ENCODE data around the gene EHD1. TPM values are rescaled to one million over a fixed set of nuclear protein-coding genes. Genes with fewer than 3 reads are reported as not detected.

EHD1 gene
- total RNA-seq, 1 donor from 2014 or later, result 181 TPM

DNA sequence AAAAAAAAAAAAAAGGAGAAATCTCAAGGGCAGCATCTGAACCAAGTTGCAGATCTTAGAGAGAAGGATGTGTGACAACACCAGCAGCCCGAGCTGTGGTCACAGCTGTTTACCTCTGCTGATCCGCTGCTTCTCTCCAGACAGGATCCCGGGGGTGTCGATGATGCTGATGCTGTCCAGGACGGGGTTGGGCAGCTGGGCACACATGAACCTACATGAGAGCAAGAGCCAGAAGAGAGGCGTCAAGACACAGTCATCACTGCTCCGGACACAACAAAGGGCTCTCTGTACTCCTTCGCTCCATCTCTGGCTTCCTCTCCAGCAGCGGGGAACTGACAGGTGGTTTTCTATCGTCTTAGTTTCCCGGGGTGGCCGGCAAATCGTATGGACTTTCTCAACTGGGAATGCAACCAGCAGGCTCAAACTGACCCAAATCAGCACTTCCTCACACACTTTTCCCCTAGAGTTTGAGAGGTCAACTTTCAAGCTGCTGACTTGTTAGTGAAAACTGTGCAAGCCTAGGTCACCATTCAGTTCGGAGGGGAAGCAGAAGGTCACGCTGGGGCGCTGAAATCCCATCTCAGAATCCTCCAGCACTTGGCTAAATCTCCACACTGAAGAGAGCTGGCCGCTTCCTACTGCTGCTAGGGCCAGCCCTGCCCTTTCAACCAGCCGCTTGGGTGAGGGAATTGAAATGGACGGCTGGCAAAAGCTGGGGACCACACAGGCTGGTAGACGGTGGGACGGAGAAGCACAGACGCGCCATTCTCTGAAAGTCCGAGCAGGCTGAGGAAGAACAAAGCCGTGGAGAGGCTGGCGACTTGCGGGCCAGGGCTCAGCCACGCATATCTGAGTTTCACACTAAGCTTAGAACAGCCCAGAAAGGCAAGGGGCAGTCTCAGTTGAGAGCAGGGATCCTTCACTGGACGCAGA is 3.8 kb downstream of the EHD1 start:
- DNase-seq (ENCODE audit: low read depth), result no peak

DNA sequence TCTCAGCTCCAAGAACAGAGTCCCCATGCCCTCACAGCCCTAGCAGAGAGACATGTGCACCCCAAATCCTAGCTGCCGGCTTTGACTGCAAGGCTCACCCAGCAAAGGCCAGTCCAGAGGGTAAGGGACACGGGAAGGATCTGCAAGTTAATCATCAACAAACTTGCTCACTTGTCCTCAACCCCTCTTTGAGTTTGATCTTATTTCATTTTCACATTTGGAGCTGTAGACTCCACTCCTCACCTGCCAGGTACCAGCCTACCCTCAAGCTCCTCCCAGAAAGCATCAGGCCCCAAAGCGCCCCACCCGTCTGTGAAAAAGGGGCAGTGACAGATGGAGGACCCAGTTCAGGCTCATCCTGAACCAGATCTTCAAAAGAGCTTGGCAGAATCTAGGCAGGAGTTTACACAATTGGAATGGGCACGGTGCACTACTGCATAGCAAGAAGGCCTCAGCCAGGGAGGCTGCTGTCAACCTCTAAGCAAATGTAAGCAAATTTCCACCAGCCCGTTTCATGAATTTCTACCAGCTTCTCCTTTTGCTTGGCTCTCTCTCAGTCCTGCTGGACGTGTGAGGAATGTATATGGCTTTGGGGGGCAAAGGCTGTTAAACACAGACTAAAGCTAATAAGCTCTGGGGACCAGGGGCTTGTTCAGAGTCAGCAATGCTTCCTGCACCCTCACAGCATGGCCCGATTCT is 5.5 kb downstream of the EHD1 start:
- DNase-seq (ENCODE audit: low read depth), result peak; percentile 24

DNA sequence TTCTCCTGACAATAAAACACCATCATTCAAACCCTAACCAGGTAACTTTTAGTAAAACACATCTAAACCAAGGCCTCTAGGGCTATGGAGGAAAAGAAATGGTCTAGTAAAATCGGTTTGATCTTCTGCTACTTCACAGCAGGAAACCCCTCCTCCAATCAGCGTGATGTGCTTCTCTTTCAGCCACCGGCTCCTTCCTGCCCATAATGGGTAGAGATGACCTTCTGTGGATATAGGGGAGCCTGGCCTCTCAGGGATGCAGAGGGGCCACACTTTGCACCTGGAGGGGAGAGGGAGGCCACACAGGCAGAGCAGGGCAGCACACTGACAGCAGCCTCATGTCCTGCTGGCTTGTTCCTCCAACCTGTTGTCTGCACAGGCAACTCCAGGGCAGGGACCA is 6.9 kb downstream of the EHD1 start:
- no peak for DNase-seq (ENCODE audit: low read depth)

DNA sequence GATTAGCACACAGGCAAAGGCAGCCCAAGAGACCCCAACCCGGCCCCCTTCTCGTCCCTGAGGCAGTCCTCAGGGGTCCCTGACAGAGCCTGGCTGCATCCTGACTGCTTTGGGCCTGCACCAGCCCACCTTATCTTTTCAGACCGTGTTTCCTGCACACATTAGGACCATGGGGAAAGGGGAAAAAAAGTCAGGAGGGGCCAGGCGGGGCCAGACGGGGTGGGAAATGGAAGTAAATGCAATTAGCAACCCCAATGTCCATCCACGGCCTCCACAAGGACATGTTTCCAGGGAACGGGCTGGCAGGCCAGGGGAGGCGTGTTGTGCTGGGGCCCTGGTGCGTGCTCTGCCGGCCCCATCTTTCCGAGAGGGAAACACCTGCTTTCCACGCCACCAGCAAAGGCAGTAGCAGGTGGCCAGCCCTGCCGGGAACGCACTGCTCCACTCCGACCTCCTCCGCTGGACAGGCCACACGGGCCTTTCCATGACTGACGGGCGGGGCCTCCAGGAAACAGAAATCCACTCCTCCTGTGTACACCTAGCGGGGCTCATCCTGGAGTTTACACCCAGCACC is 7.4 kb downstream of the EHD1 start:
- DNase-seq (ENCODE audit: low read depth), result no peak

DNA sequence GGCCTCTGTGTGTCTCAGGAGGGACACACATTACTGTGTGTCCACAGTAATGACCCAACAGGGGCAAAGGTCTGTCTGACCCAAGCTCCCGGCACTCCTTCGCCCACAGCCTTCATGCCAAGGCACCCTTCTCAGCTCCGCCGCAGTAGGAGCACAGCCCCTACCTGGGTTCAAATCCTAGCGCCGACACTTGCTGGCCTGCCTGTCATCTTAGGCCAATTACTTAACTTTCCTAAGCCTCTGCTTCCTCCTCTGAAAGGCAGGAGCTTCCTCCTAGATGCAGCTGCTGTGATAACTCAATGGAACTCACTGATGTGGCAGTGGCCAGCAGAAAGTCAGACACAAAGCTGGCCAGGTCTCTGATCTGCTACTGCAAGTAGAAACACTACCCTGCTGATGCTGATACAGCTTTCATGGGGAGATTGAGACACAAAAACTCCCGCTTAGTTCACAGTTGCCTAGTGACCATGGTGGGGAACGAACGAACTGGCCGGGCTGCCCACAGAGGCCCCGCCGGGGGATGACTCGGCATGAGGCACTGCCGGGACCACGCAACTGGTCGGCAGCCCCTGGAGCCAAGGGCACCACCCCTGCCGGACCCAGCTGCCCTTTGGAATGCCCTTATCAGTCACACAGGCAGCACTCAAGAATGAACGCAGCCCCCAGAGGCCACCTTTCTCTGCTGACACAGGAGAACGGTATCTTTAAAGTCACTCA is 8.1 kb downstream of the EHD1 start:
- peak; percentile 45 for DNase-seq (ENCODE audit: low read depth)

DNA sequence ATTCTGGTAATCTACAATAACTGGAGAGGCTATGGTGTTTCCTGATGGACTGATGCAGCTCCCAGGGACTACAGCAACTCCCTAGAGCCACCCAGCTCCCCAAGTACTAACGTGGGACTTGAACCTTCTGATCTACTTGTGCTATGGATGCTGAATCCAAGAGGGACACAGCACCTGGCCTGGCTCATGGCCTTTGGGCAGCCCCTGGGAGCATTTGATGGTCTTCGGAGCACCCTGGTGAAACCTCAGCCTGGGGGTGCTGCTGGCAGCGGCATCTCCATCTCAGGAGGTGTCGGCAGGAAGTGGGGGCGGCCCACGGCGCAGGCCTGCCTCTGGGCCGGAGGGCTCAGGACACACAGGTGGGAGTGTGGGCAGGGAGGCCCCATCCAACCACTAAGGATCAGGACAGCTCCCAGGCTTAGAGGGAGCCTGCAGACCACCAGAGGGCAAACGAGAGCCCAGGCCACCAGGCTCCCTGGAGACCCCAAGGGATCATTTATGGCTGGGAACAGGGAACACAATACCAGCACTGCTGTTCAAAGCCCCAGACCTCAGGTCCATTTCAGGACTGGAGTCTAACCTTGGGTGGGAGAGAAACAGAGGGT is 8.7 kb downstream of the EHD1 start:
- no peak for DNase-seq (ENCODE audit: low read depth)

DNA sequence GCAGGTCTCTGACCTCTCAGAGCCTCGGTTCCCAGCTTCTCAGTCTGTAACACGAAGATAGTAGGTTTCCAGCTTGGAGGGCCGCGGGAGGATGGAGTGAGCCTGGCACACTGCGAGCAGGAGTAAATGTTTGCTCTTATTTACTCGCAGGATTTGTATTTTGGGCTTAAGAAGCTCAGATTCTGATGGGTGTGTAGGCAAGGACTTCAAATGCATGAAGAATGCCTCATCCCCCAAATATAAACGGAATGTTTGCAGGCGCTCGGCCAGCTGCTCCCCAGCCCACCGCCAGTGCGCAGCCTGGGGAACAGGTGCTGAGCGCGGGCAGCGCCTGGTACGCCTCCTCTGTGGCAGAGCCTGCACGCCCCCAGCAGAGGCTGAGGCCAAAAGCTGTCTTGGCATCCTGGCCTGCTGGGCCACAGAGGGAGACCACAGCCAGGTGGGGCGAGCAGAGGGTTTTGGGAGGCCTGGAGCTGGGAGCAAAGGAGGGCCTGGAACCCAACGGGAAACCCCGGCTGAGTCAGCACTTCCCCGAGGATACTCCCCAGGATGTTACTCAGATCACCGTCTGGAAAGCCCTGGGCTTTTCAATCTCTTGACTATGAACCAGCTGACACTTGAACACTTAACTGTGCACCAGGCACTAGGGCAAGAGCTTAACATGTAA is 9.4 kb downstream of the EHD1 start:
- DNase-seq (ENCODE audit: low read depth), result peak; percentile 73

DNA sequence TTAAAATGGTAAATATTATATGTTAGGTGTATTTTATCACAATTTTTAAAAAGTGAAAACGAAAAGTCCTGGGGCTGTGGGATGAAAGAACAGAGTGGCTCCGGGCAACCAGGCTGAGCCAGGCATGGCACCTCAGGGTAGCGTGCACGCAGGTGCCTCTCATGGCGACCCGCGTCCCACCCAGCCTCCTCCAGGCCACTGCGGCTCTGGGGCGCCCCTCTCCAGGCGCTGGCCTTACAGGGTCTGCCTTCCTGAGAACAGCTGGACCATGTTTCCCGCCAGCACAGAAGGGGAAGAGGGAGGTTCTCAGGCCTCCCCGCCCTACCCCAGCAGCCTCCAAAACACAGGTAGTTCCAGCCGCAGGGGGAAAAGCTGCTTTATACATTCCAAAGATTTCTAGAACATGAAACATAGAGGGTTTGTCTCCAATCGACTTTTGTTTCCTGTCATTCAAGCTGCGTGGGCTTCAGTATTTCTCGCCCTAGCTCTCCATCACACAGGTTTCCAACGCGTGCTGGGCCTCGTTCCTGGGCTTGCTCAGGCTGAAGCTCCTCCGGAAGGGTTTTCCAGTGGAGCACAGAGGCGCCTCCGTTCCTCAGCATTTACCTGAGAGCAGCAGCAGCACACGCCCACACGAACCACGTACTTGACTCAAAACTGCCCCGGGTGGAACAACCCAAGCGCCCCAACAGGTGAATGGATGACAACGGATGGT is 10.5 kb downstream of the EHD1 start:
- peak; percentile 25 for DNase-seq (ENCODE audit: low read depth)

DNA sequence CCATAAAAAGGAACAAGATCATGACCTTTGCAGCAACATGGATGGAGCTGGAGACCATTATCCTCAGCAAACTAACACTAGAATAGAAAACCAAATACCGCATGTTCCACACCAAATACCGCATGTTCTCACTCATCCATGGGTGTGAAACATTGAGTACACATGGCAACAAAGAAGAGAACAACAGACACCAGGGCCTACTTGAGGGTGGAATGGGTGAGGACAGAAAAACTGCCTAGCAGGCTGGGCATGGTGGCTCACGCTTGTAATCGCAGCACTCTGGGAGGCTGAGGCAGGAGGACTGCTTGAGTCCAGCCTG is 12.3 kb downstream of the EHD1 start:
- no peak for DNase-seq (ENCODE audit: low read depth)

DNA sequence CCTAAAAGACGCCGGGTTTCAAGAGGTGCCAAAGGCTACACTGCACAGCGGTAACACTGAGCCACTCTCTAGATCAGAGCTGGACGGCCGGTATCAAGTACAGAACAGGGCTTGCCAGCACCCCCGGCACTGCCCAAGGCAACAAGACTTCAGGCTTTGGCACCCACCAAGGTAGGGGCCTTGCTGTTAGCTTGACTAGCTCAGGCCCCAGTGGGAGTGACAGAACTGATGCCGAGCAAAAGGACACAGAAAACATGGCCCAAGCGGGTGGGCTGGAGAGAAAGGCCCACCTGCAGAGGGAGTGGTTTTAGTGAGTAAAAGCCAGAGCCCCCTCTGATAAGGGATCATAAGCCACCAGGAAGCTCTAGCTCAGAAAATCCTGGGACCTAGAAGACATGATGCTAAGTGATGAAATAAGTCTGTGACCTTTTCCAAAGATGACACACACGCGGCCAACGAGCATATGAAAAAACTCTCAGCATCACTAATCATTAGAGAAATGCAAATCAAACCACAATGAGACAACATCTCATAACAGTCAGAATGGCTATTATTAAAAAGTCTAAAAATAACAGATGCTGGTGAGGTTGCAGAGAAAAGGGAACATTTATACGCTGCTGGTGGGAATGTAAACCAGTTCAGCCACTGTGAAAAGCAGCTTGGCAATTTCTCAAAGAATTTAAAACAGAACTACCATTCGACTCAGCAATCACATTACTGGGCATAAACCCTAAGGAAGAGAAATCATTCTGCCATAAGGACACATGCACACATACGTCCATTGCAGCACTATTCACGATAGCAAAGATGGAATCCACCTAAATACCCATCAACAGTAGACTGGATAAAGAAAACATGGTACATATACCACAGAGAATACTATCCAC is 12.9 kb downstream of the EHD1 start:
- DNase-seq (ENCODE audit: low read depth), result no peak

DNA sequence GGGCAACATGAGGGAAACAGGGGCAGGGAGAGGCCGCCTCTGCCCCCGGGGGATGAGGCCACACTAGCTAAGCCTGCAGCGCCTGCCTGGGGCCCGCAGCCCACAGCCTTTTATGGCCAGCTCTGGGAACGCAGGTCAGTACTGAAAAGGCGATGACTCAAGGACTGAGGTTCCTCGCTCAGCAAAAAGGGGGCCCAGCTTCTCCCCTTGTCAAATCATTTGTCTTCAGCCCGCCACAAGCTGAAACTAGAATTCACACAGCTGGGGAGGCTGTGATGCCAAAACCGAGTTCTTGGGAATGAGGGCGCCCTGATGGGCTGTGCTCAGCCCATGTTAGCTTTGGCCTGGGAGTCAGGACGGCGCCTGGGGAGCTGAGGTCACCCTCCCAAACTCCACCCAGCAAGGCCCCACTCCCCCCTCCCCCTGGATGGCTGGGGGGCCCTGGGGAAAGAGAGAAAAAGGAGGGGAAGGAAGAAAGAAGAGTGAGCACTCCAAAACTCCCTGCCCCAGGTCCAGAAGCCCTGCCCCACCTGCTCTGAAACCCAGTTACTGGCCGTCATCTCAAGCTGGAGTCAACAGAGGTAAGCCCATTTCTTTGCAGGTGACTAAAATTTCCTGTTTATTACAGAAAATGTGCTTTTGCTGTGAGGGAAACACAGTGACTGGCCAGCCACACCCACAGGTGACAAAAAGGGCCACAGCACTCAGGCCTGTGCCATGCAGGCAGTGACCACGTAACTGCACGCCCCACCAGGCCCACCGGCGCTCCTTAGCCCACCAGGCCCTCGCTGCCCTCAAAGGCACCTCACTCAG is 13.7 kb downstream of the EHD1 start:
- peak; percentile 57 for DNase-seq (ENCODE audit: low read depth)

DNA sequence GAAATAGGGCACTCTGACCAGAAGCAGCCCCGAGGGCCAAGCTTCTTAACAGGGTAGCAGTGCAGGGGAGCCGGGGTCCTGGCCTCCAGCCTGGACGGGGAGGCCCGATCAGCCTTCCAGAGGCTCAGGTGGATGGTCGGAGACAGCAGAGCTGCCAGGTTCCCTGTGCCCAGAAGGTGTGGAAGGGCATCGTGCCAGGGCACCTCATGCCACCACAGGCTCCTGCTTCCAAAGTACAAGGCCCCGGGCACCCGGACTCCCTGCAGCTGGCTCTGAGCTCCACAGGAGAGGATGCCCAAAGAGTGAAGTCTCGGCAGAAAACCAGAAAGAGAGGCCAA is 14.3 kb downstream of the EHD1 start:
- no peak for DNase-seq (ENCODE audit: low read depth)

DNA sequence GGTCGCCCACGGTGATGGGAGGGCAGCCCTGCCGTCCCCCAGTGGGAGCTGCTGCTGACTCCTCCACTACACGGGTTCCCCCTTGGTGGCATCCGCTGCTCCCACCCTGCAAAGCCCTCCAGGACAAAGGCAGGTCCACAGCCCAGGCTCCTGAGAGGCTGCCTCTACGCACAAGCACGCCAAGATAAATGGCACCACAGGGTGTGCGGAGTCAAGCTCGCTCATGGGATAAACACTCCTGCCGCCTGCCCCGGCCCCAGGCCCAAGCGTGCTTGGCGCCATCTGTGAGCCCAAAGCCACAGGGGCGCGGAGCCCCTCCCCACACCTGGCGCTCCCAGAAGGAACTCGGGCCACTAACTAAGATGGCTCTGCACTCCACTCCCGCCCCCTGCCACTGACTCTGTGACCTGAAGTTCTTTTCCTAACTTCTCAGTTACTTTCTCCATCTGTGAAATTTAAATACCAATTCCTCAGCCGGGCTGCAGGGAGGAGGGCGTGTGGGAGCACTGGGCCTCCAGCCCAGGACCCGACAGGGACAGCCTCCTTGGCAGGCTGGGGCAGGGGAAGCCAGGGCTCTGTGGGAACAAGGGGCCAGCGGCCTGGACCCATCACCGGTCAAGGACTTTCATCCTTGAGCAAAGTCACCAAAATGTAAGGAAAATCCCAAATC is 14.9 kb downstream of the EHD1 start:
- DNase-seq (ENCODE audit: low read depth), result no peak

DNA sequence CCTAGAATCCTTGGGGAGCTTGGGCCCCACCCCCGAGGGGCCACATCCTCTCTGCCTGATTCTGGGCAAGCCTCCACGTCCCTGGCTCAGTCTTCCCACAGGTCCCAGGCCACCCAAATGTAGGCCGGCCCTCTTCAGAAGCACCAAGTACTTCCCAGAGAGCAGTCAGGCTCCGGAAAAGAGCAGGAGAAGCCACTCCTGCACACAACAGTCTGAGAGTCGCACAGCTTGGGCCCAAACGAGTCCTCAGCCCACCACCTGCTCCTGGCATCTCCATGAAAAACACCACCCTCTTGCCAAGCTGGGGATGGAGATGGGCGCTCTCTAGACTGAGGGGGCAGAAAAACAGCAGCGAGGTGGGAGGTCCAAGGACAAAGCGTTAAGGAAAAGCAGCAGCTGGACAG is 15.4 kb downstream of the EHD1 start:
- DNase-seq (ENCODE audit: low read depth), result no peak

DNA sequence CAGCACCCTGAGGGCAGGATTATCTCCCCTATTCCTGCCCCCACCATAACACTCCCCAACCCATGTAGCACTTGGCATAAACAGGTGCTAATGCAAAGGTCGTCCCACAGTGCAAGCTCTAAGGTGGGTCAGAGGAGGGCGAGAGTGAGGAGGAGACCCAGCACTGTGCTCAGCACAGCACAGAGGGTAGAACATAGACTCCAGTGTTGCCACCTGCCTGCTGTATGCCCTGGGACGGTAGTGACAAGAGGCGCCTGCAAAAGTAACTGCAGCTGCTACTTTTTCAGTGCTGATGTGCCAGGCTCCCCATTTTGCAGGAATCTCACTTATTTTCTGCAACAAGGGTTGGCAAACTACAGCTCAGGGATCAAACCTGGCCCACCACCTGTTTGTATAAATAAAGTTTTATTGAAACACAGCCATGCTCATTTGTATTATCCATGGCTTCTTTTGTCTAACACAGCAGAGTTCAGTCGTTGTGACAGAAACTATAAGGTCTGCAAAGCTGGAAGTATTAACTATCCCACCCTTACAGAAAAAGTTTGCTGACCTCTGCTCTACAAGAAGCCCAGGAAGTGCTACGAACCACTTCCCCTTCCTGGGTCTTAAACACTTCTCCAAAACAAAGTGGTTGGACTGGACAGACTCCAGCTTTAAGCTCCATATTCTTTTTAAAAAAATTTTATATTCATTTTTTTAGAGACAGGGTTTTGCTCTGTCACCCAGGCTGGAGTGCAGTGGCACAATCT is 17.0 kb downstream of the EHD1 start:
- DNase-seq (ENCODE audit: low read depth), result no peak

DNA sequence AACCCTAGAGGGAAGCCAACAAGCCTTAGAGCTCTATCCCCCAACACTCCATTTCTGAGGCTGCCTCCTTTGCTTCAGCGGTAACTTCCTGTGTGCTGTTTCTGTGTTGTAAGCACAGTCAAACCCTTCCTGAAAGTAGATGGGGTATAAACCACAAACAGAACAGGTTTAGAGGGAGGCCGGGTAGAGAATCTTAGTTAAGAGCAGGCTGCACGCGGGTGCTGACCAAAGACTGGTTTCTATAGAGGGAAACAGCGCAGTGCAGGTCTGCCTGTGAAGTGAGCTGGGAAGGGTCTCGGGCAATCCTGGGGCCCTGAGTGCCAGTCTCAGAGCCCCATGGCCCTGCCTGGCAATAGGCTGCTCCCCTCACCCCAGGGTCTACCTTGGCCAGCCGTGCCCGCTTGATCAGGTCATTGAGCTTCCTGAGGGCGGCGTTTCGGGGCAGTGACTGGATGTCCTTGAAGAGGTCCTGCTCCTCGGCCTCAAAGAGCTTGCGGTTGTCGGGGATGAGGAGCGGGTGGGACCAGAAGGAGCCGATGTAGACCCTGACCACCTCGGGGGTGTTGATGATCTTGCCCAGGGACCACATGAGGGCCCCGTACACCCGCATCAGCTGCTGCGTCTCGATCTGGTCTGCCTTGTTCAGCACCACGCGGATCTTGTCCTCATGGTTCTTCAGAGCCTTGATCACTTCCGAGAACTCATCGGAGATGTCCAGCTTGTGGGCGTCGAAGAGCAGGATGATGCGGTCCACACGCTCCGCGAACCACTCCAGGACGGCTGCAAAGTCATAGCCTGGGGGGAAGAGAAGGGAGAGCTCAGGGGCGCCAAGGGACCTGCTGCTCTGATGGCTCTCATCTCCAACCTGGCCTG is 18.6 kb downstream of the EHD1 start:
- DNase-seq (ENCODE audit: low read depth), result no peak
